Neural cell (in vitro differentiated cells): ENCODE results near the gene REXO1. TPM values are rescaled to one million over a fixed set of nuclear protein-coding genes. Genes with fewer than 3 reads are reported as not detected.

ENCODE experiments used
- H2AFZ ChIP-seq: fragments of 200-600, 300-800 bp; sonication (generic), shearing (Covaris generic); 2 replicates; pipeline ENCODE4 v1.6.0; 2014; ENCODE audit warnings: low read depth, mild to moderate bottlenecking, antibody characterized with exemption, low read length, moderate library complexity
- H3F3A ChIP-seq: fragments of 200-600 bp; shearing (Covaris generic); 2 replicates; pipeline ENCODE4 v1.6.1; 2016; ENCODE audit warnings: mild to moderate bottlenecking, moderate library complexity, mixed read lengths, antibody characterized with exemption, low read length; ENCODE audit not compliant: insufficient read depth, poor library complexity, severe bottlenecking
- H3K27ac ChIP-seq: fragments of 200-600, 300-800 bp; sonication (generic), shearing (Covaris generic); 2 replicates; pipeline ENCODE4 v1.5.1; 2014; ENCODE audit warnings: mild to moderate bottlenecking, low read length, moderate library complexity
- H3K27me3 ChIP-seq: fragments of 300-800, 200-600 bp; sonication (generic), shearing (Covaris generic); 2 replicates; pipeline ENCODE4 v1.6.0; 2014; ENCODE audit warnings: mild to moderate bottlenecking, low read depth, low read length, moderate library complexity; ENCODE audit not compliant: insufficient read depth
- H3K36me3 ChIP-seq: fragments of 300-800, 200-600 bp; sonication (generic), shearing (Covaris generic); 2 replicates; pipeline ENCODE4 v1.5.1; 2014; ENCODE audit warnings: mild to moderate bottlenecking, antibody characterized with exemption, low read length, moderate library complexity; ENCODE audit not compliant: insufficient read depth
- H3K4me2 ChIP-seq: fragments of 300-800, 200-600 bp; sonication (generic), shearing (Covaris generic); 2 replicates; pipeline ENCODE4 v1.6.0; 2014; ENCODE audit warnings: mild to moderate bottlenecking, low read length
- H3K4me3 ChIP-seq: fragments of 300-800, 200-600 bp; sonication (generic), shearing (Covaris generic); 2 replicates; pipeline ENCODE4 v1.5.1; 2014; ENCODE audit warnings: mild to moderate bottlenecking, low read length, moderate library complexity
- H3K79me2 ChIP-seq: fragments of 200-600 bp; shearing (Covaris generic); replicated peaks from 2 replicates; pipeline ENCODE4 v1.6.0; 2014; ENCODE audit warnings: mild to moderate bottlenecking, low read length, moderate library complexity; ENCODE audit not compliant: insufficient read depth
- H3K9ac ChIP-seq: fragments of 300-800, 200-600 bp; sonication (generic), shearing (Covaris generic); 2 replicates; pipeline ENCODE4 v1.6.1; 2016; ENCODE audit warnings: mild to moderate bottlenecking, low read length, mixed read lengths
- H3K9me2 ChIP-seq: fragments of 200-600 bp; shearing (Covaris generic); 2 replicates; pipeline ENCODE4 v1.6.1; 2016; ENCODE audit warnings: mild to moderate bottlenecking, low read length, mixed read lengths; ENCODE audit not compliant: insufficient read depth
- H3K9me3 ChIP-seq: fragments of 200-600, 300-800 bp; sonication (generic), shearing (Covaris generic); 2 replicates; pipeline ENCODE4 v1.6.1; 2016; ENCODE audit warnings: mild to moderate bottlenecking, mixed run types, low read length, moderate library complexity, mixed read lengths
- H4K20me1 ChIP-seq: fragments of 200-600 bp; shearing (Covaris generic); 2 replicates; pipeline ENCODE4 v1.6.1; 2016; ENCODE audit warnings: mild to moderate bottlenecking, mixed run types; ENCODE audit not compliant: insufficient read depth
- EP300 ChIP-seq: fragments of 450-650 bp; conservative IDR thresholded peaks from 2 replicates; pipeline ENCODE4 v1.6.1; 2014; ENCODE audit warnings: antibody characterized with exemption, mild to moderate bottlenecking, moderate library complexity; ENCODE audit not compliant: poor library complexity, severe bottlenecking
- EZH2 ChIP-seq: fragments of 200-600, 300-800 bp; shearing (Covaris generic), sonication (generic); IDR thresholded peaks from 2 replicates; pipeline ENCODE4 v1.6.1; 2014; ENCODE audit warnings: antibody characterized with exemption, low read length, borderline replicate concordance, mild to moderate bottlenecking; ENCODE audit not compliant: insufficient read depth, poor library complexity, severe bottlenecking
- MXI1 ChIP-seq: fragments of 450-650 bp; conservative IDR thresholded peaks from 2 replicates; pipeline ENCODE4 v1.6.1; 2014; ENCODE audit warnings: antibody characterized with exemption, mild to moderate bottlenecking; ENCODE audit not compliant: poor library complexity, severe bottlenecking
- POLR2AphosphoS5 ChIP-seq: IDR thresholded peaks from 2 replicates; pipeline ENCODE4 v1.6.1; 2012
- RAD21 ChIP-seq: fragments of 450-650 bp; conservative IDR thresholded peaks from 2 replicates; pipeline ENCODE4 v1.6.1; 2014; ENCODE audit warnings: antibody characterized with exemption, mild to moderate bottlenecking, moderate library complexity
- SMC3 ChIP-seq: fragments of 450-650 bp; conservative IDR thresholded peaks from 2 replicates; pipeline ENCODE4 v1.6.1; 2014; ENCODE audit warnings: antibody characterized with exemption, mild to moderate bottlenecking, moderate library complexity; ENCODE audit not compliant: poor library complexity
- TAF1 ChIP-seq: IDR thresholded peaks from 2 replicates; pipeline ENCODE4 v1.6.1; 2012; ENCODE audit warnings: low read depth
- polyA plus RNA-seq: library from polyadenylated mRNA; depleted of rRNA; stranded (reverse); fragments of >200 nt; gene quantifications from 2 replicates; pipeline ENCODE4 v1.2.3, GENCODE V29; 2014
- TF ChIP-seq, protein P1 (sequence below): fragments of 450-650 bp; IDR thresholded peaks from 2 replicates; pipeline ENCODE4 v1.5.1; 2014; ENCODE audit warnings: antibody characterized with exemption, mild to moderate bottlenecking, moderate library complexity; ENCODE audit not compliant: poor library complexity, severe bottlenecking
- TF ChIP-seq, protein P2 (sequence below): IDR thresholded peaks from 2 replicates; pipeline ENCODE4 v1.6.1; 2012; ENCODE audit warnings: borderline replicate concordance

Gene REXO1
- polyA plus RNA-seq, 1 donor from 2014 or later = 9.2 TPM

DNA sequence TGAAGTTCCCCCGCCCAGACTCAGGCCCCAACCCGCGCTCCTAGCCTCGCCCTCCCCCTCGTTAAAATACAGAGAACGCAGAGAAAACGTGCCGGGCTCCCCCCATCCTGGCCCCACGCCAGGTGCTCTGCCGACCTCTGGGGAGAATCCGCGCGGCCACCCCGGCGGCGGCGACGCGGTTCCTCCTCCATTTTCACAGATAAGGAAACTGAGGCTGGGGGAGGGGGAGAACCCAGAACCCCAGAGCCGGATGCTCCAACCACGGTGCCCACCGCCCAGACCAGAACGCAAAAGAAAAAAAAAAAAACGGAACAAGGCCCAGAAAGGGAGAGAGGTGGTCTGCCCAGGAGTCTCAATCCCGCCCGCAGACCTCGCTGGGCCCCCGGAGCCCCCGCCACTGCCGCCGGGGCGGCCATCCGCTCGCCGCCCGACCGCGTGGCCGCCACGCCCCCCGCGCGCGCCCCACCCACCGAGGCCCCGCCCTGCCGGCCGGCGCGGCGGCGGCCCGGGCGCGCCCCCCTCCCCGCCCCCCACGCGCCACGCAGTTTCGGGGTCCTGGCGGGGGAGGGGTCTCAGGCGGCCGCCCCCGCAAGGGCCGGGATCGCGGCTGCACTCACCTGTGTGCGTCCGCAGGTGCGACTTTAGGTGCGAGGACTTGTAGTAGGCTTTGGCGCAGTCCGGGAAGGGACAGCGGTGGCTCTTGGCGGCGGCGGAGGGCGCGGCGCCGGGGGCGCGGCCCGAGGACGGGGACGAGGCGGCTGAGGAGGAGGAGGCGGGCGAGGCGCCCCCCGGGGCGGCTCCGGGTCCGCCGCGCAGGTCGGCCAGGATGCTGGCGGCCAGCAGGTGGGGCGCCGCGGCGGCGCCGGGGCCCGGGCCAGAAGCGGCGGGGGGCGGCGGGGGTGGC is 14.4 kb upstream of the REXO1 start:
- Histone ChIP-seq H3K4me3 (peak overlapping the region; percentile 66), H3K9ac (peak overlapping the region; percentile 53), H3K4me2 (peak overlapping the region; percentile 30), H3K9me2 (no peaks in the 10 kb centered on the region), H3K79me2 (no peaks in the 10 kb centered on the region), H3F3A (no peaks in the 10 kb centered on the region), H2AFZ (no peak overlapping the region), H3K36me3 (no peaks in the 10 kb centered on the region), H3K27me3 (peaks cover 26% of the 10 kb centered on the region), H3K27ac (no peak overlapping the region), H3K9me3 (no peaks in the 10 kb centered on the region), H4K20me1 (no peaks in the 10 kb centered on the region)
- TF ChIP-seq, protein P1, sequence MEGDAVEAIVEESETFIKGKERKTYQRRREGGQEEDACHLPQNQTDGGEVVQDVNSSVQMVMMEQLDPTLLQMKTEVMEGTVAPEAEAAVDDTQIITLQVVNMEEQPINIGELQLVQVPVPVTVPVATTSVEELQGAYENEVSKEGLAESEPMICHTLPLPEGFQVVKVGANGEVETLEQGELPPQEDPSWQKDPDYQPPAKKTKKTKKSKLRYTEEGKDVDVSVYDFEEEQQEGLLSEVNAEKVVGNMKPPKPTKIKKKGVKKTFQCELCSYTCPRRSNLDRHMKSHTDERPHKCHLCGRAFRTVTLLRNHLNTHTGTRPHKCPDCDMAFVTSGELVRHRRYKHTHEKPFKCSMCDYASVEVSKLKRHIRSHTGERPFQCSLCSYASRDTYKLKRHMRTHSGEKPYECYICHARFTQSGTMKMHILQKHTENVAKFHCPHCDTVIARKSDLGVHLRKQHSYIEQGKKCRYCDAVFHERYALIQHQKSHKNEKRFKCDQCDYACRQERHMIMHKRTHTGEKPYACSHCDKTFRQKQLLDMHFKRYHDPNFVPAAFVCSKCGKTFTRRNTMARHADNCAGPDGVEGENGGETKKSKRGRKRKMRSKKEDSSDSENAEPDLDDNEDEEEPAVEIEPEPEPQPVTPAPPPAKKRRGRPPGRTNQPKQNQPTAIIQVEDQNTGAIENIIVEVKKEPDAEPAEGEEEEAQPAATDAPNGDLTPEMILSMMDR = no peak
- TF ChIP-seq, protein P2, sequence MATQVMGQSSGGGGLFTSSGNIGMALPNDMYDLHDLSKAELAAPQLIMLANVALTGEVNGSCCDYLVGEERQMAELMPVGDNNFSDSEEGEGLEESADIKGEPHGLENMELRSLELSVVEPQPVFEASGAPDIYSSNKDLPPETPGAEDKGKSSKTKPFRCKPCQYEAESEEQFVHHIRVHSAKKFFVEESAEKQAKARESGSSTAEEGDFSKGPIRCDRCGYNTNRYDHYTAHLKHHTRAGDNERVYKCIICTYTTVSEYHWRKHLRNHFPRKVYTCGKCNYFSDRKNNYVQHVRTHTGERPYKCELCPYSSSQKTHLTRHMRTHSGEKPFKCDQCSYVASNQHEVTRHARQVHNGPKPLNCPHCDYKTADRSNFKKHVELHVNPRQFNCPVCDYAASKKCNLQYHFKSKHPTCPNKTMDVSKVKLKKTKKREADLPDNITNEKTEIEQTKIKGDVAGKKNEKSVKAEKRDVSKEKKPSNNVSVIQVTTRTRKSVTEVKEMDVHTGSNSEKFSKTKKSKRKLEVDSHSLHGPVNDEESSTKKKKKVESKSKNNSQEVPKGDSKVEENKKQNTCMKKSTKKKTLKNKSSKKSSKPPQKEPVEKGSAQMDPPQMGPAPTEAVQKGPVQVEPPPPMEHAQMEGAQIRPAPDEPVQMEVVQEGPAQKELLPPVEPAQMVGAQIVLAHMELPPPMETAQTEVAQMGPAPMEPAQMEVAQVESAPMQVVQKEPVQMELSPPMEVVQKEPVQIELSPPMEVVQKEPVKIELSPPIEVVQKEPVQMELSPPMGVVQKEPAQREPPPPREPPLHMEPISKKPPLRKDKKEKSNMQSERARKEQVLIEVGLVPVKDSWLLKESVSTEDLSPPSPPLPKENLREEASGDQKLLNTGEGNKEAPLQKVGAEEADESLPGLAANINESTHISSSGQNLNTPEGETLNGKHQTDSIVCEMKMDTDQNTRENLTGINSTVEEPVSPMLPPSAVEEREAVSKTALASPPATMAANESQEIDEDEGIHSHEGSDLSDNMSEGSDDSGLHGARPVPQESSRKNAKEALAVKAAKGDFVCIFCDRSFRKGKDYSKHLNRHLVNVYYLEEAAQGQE = no peak
- TF ChIP-seq EP300 = no peak
- TF ChIP-seq POLR2AphosphoS5 = no peak
- no peak for TF ChIP-seq RAD21
- TF ChIP-seq TAF1 = no peak
- TF ChIP-seq SMC3 = no peak
- no peak for TF ChIP-seq MXI1
- TF ChIP-seq EZH2 = no peak

DNA sequence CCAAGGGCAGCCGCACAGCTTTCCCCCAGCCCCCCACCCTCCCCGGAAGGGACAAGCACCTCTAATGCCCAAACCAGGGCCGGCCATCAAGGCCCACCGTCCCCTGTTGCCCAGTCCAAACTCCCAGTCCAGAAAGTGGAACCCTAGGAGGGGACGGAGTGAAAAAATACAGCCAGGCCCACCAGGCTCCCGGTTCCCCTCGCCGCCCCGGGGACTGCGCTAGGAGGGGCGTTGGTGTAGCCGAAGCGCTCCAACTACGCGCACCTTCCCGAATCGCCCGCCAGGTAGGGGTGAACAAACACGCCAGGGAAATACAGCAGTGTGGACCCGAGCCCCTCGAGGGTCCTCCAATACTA is 13.8 kb upstream of the REXO1 start:
- H4K20me1 ChIP-seq = no peaks in the 10 kb centered on the region

More for the DNA sequence above, 13.8 kb upstream of the REXO1 start:
- Histone ChIP-seq H3K27me3 (peaks cover 26% of the 10 kb centered on the region), H3K27ac (no peak overlapping the region), H3K9me2 (no peaks in the 10 kb centered on the region), H3K4me3 (peak overlapping the region; percentile 66), H3F3A (no peaks in the 10 kb centered on the region), H3K36me3 (no peaks in the 10 kb centered on the region), H2AFZ (no peak overlapping the region), H3K9ac (peak overlapping the region; percentile 50), H3K9me3 (no peaks in the 10 kb centered on the region), H3K79me2 (no peaks in the 10 kb centered on the region), H3K4me2 (peak overlapping the region; percentile 30)
- TF ChIP-seq POLR2AphosphoS5 (no peak), SMC3 (no peak), EZH2 (no peak), TAF1 (no peak)
